Measurements from ENCODE around the gene ARHGAP30. TPM values are rescaled to one million over a fixed set of nuclear protein-coding genes. Genes with fewer than 3 reads are reported as not detected.

Gene ARHGAP30
- polyA plus RNA-seq, 1 of the 3 experiments (the other 2 are of a cell fraction) = not detected

DNA sequence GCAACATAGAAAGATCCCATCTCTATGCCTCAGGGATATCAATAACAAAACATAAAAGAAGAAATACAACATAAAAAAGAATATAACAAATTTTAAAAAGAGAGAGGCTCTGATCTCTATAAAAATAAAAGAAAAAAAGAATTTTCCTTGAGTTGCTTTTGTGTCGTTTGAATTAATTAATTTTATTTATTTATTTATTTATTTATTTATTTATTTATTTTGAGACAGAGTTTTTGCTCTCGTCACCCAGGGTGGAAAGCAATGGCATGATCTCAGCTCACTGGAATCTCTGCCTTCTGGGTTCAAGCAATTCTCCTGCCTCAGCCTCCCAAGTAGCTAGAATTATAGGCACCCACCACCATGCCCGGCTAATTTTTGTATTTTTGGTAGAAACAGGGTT, 57.3 kb downstream of the ARHGAP30 start (continued):
- TF ChIP-seq, protein P1, sequence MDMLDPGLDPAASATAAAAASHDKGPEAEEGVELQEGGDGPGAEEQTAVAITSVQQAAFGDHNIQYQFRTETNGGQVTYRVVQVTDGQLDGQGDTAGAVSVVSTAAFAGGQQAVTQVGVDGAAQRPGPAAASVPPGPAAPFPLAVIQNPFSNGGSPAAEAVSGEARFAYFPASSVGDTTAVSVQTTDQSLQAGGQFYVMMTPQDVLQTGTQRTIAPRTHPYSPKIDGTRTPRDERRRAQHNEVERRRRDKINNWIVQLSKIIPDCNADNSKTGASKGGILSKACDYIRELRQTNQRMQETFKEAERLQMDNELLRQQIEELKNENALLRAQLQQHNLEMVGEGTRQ (IDR thresholded peaks at IDR 0.05; ENCODE audit: borderline replicate concordance, low read depth, low read length) = no peak
- TF ChIP-seq SIN3A (IDR thresholded peaks at IDR 0.05; ENCODE audit: borderline replicate concordance, low read depth, low read length) = no peak

DNA sequence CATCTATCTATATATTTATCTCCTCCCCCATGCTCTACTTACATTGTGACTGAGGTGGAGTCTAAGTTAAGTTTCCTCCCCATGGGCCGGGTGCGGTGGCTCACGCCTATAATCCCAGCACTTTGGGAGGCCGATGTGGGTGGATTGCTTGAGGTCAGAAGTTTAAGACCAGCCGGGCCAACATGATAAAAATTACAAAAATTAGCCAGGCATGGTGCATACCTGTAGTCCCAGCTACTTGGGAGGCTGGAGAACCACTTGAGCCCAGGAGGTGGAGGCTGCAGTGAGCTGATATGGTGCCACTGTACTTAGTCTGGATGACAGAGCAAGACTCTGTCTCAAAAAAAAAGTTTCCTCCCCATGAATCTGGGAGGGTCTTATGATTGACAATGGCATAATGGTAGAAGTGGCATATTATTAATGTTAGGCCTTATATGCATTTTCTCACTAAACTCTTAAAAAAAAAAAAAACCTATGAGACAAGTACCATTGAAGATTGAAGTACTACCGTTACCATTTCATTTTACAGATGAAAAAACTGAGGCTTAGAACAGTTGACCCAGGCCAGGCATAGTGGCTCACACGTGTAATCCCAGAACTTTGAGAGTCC, 60.0 kb downstream of the ARHGAP30 start:
- H3K4me3 ChIP-seq (ENCODE audit: low read depth in 2 of 2, low read length in 1 of 2) = no peak overlapping the region
- H3K36me3 ChIP-seq (replicated peaks in 1 of 2; ENCODE audit: control insufficient read depth in 1 of 2, insufficient read depth in 2 of 2, low read length in 1 of 2) = no peaks in the 10 kb centered on the region
- no peaks in the 10 kb centered on the region for H4K20me1 ChIP-seq (ENCODE audit: insufficient read depth)
- 81% methylated on average over 7 of the region's 7 CpGs for WGBS (ENCODE audit: low lambda C conversion rate)
- no peak for TF ChIP-seq NFIC (IDR thresholded peaks at IDR 0.05; ENCODE audit: borderline replicate concordance)
- TF ChIP-seq GABPA (IDR thresholded peaks at IDR 0.05; ENCODE audit: low read depth) = no peak
- no peak for TF ChIP-seq SIN3A (IDR thresholded peaks at IDR 0.05; ENCODE audit: borderline replicate concordance, low read depth, low read length)
- no peak for TF ChIP-seq CHD2 (IDR thresholded peaks at IDR 0.05; ENCODE audit: low read length, partially characterized antibody)
- TF ChIP-seq RAD21 (IDR thresholded peaks at IDR 0.05; ENCODE audit: low read length) = no peak
- TF ChIP-seq EP300 (IDR thresholded peaks at IDR 0.05; ENCODE audit: borderline replicate concordance in 1 of 2, low read depth in 1 of 2, low read length in 1 of 2) = no peak
- TF ChIP-seq JUND (IDR thresholded peaks at IDR 0.05) = no peak
- TF ChIP-seq, protein P2, sequence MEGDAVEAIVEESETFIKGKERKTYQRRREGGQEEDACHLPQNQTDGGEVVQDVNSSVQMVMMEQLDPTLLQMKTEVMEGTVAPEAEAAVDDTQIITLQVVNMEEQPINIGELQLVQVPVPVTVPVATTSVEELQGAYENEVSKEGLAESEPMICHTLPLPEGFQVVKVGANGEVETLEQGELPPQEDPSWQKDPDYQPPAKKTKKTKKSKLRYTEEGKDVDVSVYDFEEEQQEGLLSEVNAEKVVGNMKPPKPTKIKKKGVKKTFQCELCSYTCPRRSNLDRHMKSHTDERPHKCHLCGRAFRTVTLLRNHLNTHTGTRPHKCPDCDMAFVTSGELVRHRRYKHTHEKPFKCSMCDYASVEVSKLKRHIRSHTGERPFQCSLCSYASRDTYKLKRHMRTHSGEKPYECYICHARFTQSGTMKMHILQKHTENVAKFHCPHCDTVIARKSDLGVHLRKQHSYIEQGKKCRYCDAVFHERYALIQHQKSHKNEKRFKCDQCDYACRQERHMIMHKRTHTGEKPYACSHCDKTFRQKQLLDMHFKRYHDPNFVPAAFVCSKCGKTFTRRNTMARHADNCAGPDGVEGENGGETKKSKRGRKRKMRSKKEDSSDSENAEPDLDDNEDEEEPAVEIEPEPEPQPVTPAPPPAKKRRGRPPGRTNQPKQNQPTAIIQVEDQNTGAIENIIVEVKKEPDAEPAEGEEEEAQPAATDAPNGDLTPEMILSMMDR (IDR thresholded peaks at IDR 0.05) = no peak
- TF ChIP-seq, protein P3, sequence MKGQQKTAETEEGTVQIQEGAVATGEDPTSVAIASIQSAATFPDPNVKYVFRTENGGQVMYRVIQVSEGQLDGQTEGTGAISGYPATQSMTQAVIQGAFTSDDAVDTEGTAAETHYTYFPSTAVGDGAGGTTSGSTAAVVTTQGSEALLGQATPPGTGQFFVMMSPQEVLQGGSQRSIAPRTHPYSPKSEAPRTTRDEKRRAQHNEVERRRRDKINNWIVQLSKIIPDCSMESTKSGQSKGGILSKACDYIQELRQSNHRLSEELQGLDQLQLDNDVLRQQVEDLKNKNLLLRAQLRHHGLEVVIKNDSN (IDR thresholded peaks at IDR 0.05; ENCODE audit: borderline replicate concordance, low read depth) = no peak
- TF ChIP-seq, protein P4, sequence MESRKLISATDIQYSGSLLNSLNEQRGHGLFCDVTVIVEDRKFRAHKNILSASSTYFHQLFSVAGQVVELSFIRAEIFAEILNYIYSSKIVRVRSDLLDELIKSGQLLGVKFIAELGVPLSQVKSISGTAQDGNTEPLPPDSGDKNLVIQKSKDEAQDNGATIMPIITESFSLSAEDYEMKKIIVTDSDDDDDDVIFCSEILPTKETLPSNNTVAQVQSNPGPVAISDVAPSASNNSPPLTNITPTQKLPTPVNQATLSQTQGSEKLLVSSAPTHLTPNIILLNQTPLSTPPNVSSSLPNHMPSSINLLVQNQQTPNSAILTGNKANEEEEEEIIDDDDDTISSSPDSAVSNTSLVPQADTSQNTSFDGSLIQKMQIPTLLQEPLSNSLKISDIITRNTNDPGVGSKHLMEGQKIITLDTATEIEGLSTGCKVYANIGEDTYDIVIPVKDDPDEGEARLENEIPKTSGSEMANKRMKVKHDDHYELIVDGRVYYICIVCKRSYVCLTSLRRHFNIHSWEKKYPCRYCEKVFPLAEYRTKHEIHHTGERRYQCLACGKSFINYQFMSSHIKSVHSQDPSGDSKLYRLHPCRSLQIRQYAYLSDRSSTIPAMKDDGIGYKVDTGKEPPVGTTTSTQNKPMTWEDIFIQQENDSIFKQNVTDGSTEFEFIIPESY (IDR thresholded peaks at IDR 0.05; ENCODE audit: borderline replicate concordance, low read depth) = no peak
- TF ChIP-seq ELF1 (IDR thresholded peaks at IDR 0.05) = no peak
- TF ChIP-seq MEF2A (IDR thresholded peaks at IDR 0.05; ENCODE audit: borderline replicate concordance, low read depth) = no peak
- no peak for TF ChIP-seq SMC3 (IDR thresholded peaks at IDR 0.05; ENCODE audit: low read depth, low read length)
- TF ChIP-seq EZH2phosphoT487 (IDR thresholded peaks at IDR 0.05; ENCODE audit: borderline replicate concordance, low read depth) = no peak
- no peak for TF ChIP-seq GATA2 (CRISPR knock-in tag; IDR thresholded peaks at IDR 0.05)
- TF ChIP-seq MXI1 (IDR thresholded peaks at IDR 0.05; ENCODE audit: low read depth, low read length) = no peak
- TF ChIP-seq YY1 (IDR thresholded peaks at IDR 0.05; ENCODE audit: low read depth) = no peak
- TF ChIP-seq TEAD4 (IDR thresholded peaks at IDR 0.05; ENCODE audit: borderline replicate concordance, insufficient read depth) = no peak
- no peak overlapping the region for H2AFZ ChIP-seq (ENCODE audit: low read depth)
- no peaks in the 10 kb centered on the region for H3K9me3 ChIP-seq
- no peak overlapping the region for H3K9ac ChIP-seq
- H3K4me1 ChIP-seq (ENCODE audit: control insufficient read depth in 1 of 2, insufficient read depth in 2 of 2, low read depth in 1 of 2, low read length in 1 of 2) = no peaks in the 10 kb centered on the region
- POLR2A ChIA-PET = no interaction called here
- H3K79me2 ChIP-seq (ENCODE audit: insufficient read depth) = no peaks in the 10 kb centered on the region
- H3K4me2 ChIP-seq = no peak overlapping the region
- no peaks in the 10 kb centered on the region for H3K27me3 ChIP-seq (ENCODE audit: insufficient read depth)
- no peaks in the 10 kb centered on the region for H3F3A ChIP-seq (replicated peaks; ENCODE audit: insufficient read depth)
- CTCF ChIA-PET = interaction anchor here (1.2 to 1.3 kb wide), 2 partner anchors 19 to 87 kb away, joined by 3 to 6 read pairs; no protein-coding TSS in a partner anchor
- H3K9me2 ChIP-seq = no peaks in the 10 kb centered on the region
- H3K27ac ChIP-seq (ENCODE audit: low read depth in 2 of 2, low read length in 1 of 2) = no peak overlapping the region
- no peak for DNase-seq

Measured in SK-N-SH (cell line).